Measurements from ENCODE around the gene PLEKHG2.

GRCh38 chr19:39432677-39433025 lies 20.2 kb downstream of the PLEKHG2 start:
- TF ChIP-seq GATA2 (IDR thresholded peaks at IDR 0.05; ENCODE audit: low read depth, low read length), result no peak
- TF ChIP-seq GATA3 (IDR thresholded peaks at IDR 0.05; ENCODE audit: low read depth, low read length), result no peak

Measured in SH-SY5Y (cell line).